DMS153 treated with DMSO at 0.1 percent for 48 hours (cell line): ENCODE measurements around the gene FNDC11.
"Not testable (repeated sequence)": the region's sequence is repeated elsewhere in the genome, so short reads cannot be mapped to it uniquely, and the experiment has no call there.

Source experiments
- DNase-seq: peaks from one replicate; lab custom pipeline; 2025; ENCODE audit not compliant: unreplicated experiment; lab: John Stamatoyannopoulos, UW

Gene FNDC11

DNA sequence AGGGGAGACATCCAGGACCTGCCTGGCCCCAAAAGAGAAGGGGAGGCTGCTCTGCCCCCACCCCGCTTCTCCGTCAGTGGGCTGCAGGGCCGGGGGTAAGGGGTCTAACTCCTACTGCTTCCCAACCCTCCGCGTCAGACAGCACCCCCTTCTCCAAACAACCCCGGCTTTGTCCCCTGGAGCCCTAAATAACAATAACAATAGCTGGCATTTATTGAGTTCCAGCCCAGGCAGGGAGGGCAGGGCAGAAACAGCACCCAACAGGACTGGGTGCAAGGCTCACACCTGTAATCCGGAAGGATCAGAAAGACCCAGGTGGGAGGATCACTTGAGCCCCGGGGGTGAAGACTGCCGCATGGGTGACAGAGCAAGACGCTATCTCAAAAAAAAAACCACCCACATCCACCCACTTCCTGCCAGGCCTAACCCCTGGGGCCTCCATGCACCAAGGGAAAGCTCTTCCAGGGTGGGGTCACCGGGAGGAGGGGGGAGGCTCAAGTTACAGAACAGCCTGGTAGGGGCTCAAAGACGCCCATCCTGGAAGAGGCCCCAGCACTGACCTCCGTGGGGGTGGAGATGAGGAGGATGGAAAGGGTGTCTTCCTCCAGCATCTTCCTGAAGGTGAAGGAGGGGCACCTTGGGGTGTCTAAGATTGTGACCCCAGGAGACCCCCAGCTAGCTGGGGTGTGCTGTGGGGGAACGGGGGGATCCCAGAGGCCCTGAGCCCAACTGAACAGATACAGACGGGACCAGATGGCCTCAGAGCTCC is 1.3 kb upstream of the FNDC11 start:
- DNase-seq = no peak

DNA sequence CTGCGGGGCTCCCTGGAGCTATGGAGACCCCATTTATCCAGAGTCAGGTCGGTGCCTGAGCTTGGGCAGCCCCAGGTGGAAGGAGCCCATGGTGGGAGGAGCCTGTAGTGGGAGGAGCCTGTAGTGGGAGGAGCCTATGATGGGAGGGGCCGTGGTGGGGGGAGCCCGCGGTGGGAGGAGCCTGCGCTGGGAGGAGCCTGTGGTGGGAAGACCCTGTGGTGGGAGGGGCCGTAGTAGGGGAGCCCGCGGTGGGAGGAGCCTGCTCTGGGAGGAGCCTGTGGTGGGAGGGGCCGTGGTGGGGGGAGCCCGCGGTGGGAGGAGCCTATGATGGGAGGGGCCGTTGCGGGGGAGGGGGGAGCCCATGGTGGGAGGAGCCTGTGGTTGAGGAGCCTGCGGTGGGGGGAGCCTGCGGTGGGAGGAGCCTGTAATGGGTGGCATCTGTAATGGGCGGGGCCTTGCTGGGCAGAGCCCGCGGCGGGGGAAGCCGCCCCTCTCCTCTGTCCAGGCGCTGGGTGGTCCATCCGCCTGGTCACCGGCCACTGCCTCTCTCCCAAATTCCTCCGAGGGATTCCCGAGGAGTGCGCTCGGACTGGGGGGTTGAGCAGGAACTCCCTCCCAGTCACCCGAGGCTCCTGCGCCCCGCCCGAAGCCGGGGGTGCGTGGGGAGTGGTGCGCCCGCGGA is 567 bp upstream of the FNDC11 start:
- DNase-seq = peak; percentile 76

DNA sequence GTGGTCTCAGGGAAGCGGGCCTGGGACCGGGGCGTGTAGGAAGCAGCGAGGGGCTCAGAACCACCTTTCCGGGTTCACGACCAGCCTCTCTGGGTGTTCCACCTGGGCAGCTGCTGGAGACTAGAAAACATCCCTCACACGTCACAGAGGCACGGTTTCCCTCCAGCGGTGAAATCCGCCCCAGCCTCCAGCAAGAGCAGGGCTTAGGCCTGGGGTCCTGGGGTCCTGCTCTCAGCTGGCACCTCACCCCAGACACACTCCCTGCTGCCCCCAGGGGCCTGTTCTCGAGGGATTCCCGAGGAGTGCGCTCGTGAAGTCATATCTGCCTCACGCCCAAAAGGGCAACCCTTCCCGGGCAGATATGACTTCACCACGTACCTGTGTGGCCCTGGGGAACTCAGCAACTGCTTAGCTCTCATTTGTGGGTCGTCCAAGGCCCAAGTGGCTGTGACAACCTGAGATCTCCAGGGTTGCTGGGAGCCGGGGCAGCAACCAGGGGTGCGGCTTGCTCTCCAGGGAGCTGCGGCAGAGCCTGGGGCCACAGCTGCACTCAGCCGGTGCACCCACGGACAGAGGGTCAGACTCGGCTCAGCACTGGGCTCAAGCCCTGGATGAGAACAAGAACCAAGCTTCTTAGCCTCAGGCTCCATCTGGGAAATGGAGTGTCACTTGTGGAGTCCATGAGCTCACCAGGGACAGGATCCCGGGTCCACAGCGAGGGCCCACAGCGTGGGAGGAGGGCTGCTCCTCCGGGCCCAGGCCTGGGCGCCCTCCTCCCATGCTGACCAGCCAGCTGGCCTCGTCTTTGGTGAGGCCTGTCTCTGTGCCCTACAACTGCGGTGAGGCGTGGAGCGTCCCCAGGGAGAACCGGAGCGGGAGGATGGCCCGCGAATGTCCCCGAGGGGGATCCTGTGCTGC is 661 bp downstream of the FNDC11 start:
- no peak for DNase-seq

DNA sequence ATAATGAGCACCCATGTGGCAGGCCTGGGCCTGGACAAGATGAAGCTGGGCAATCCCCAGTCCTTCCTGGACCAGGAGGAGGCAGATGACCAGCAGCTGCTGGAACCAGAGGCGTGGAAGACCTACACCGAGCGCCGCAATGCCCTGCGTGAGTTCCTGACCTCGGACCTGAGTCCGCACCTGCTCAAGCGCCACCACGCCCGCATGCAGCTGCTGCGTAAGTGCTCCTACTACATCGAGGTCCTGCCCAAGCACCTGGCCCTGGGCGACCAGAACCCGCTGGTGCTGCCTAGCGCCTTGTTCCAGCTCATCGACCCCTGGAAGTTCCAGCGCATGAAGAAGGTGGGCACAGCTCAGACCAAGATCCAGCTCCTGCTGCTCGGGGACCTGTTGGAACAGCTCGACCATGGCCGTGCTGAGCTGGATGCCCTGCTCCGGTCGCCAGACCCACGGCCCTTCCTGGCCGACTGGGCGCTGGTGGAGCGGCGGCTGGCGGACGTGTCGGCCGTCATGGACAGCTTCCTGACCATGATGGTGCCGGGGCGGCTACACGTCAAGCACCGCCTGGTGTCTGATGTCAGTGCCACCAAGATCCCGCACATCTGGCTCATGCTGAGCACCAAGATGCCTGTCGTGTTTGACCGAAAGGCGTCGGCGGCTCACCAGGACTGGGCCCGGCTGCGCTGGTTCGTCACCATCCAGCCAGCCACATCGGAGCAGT is 1.9 kb downstream of the FNDC11 start:
- no peak for DNase-seq

DNA sequence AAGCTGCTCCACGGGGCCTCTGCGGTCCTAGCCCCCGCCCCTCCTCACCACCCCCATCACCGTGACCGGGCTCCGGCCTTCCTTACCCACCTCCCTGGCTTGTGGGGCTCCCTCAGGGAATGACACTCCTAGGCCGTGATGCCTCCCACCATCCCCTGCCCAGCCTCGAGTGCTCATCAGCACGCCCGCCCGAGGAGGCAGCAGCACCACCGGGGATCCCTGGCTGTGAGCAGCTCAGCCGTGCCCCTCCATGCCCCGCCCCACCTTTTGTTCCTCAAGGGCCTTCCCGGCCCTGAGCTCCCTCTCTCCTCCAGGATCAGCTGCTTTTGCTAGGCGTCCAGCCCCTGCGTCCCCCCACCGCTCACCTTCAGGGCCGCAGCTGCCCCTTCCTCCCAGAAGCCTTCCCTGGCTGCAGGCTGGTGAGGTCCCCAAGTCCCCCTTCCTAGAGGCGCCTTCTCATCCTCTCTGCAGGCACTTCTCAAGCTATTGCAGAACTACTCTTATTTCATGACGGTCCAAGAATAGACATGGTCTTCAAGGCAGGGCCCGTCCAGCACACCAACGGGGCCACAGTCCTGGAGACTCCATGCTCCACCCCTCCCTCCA is 3.0 kb downstream of the FNDC11 start:
- DNase-seq = no peak

DNA sequence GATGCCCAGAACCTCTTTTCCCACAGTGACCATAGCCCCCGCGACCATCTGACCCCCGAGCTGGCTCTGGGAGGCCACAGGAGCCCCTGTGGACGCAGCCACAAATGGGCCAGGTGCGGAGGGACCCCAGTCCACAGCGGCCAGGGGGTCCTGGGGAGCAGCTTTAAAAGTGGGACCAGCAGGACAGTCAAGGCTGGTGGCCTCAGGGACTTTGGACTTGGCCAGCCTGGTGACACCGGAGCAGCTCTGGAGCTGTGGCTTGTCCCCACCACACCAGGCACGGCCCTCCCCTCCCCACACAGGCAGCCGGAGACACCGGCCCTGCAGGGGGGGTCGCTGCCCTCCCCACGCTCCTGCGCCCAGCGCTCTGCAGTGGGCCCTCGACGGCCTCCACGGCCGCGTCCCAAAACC is 3.5 kb downstream of the FNDC11 start:
- DNase-seq = no peak

- DNase-seq = no peak
Measured at GRCh38 chr20:63558804-63559484, 5.0 kb downstream of the FNDC11 start.

- DNase-seq = not testable (repeated sequence)
Measured at GRCh38 chr20:63559485-63560332, 5.8 kb downstream of the FNDC11 start.

DNA sequence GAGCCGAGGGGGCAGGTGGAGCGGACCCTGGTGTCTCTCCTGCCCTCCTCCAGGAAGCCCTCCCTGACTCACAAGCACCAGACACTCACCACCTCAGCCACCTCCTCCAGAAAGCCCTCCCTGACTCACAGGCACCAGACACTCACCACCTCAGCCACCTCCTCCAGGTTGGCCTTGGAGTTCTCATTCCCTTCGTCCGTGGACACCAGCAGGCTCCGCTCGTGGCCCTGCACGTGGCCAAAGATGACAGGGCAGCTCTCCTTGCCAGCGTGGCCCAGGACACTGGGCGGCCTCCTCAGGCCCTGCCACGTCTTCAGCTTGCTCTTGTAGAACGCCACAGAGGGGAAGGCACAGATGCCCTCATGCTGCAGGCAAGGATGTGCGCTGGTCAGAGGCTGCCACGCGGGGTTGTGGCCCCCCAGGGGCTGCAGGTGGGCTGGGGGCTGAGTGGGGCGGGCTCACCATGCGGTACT is 6.4 kb downstream of the FNDC11 start:
- DNase-seq = no peak

GRCh38 chr20:63560856-63561609 is 7.1 kb downstream of the FNDC11 start:
- no peak for DNase-seq

GRCh38 chr20:63561624-63562396 is 7.9 kb downstream of the FNDC11 start:
- no peak for DNase-seq

- no peak for DNase-seq
Measured at GRCh38 chr20:63562461-63563224, 8.7 kb downstream of the FNDC11 start.

DNA sequence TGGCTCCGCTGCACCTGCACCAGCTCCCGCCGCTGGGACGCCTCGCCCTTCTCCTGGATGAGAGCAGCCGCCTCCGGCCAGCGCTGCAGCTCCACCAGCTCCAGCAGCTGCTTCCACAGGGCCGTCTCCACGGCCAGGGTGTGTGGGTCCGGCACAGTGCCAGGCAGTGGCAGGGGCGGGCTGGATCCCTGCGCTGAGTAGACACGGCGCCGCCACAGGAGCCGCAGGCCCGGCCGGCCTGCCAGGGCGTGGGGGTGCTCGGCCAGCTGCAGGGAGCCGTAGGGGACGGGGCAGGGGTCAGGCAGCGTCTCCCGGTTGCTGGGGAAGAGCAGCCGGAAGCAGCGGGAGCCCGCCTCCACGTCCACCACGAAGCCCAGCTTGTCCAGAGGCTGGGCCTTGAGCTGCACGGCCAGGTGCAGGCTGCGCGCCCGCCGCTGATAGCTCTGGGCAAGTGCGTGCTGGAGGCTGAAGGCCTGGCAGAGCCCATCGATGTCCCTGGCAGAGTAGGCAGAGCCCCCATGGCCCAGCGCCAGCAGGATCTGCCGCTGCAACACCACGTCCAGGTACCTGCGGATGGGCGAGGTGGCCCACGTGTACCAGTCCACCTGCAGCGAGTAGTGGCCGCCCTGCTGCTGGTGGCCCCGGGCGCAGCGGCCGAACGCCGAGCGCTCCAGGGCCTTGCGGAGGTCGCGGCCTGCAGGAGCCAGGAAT is 9.4 kb downstream of the FNDC11 start:
- no peak for DNase-seq

GRCh38 chr20:63564036-63564810 is 10.3 kb downstream of the FNDC11 start:
- no peak for DNase-seq

- no peak for DNase-seq
Measured at GRCh38 chr20:63565021-63565698, 11.2 kb downstream of the FNDC11 start.
